Ishikawa (cell line): ENCODE measurements around the gene PRKN.

Experiments
- CEBPB ChIP-seq: IDR thresholded peaks from 2 replicates; pipeline ENCODE4 v1.6.1; 2012
- CREB1 ChIP-seq: IDR thresholded peaks from 2 replicates; pipeline ENCODE4 v1.6.1; 2012; ENCODE audit warnings: low read depth
- EGR1 ChIP-seq: IDR thresholded peaks from 2 replicates; pipeline ENCODE4 v1.6.1; 2012
- EP300 ChIP-seq: IDR thresholded peaks from 2 replicates; pipeline ENCODE4 v1.6.1; 2012; ENCODE audit warnings: borderline replicate concordance
- FOXM1 ChIP-seq: IDR thresholded peaks from 2 replicates; pipeline ENCODE4 v1.6.1; 2012; ENCODE audit warnings: low read depth, borderline replicate concordance
- NFIC ChIP-seq: IDR thresholded peaks from 2 replicates; pipeline ENCODE4 v1.6.1; 2012
- RAD21 ChIP-seq: IDR thresholded peaks from 2 replicates; pipeline ENCODE4 v1.6.1; 2012; ENCODE audit warnings: low read depth
- TAF1 ChIP-seq: IDR thresholded peaks from 2 replicates; pipeline ENCODE4 v1.6.1; 2012; ENCODE audit warnings: low read depth, mild to moderate bottlenecking
- TCF12 ChIP-seq: IDR thresholded peaks from 2 replicates; pipeline ENCODE4 v1.6.1; 2012; ENCODE audit warnings: low read depth
- TEAD4 ChIP-seq: IDR thresholded peaks from 2 replicates; pipeline ENCODE4 v1.6.1; 2012
- YY1 ChIP-seq: IDR thresholded peaks from 2 replicates; pipeline ENCODE4 v1.6.1; 2012; ENCODE audit warnings: low read depth
- ZBTB7A ChIP-seq: IDR thresholded peaks from 2 replicates; pipeline ENCODE4 v1.6.1; 2012; ENCODE audit warnings: low read depth
- TF ChIP-seq, protein P1 (sequence below): IDR thresholded peaks from 2 replicates; pipeline ENCODE4 v1.6.1; 2012; ENCODE audit warnings: low read depth, mild to moderate bottlenecking
- TF ChIP-seq, protein P2 (sequence below): IDR thresholded peaks from 2 replicates; pipeline ENCODE4 v1.6.1; 2012
- TF ChIP-seq, protein P3 (sequence below): IDR thresholded peaks from 2 replicates; pipeline ENCODE4 v1.6.1; 2012

Gene PRKN

DNA sequence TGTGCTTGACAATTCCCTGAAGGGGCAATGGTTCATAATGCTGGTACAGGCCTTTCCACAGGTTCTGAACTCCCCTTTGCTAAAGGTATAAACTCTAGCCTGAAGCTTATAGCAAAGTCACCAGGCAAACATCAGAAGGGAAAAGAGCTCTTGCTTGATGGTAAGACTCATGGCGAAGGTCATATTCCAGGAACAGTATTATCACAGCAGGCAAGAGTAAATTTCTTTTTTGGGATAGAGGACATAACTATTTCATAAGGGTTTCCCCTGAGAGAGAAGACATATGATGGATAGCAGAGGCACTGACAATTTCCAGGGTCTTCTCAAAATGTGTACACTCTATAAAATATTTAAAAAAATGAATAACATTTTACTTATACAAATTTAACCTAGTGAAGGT lies 86.8 kb downstream of the PRKN start:
- no peak for TF ChIP-seq NFIC
- TF ChIP-seq FOXM1, result no peak
- TF ChIP-seq TAF1, result no peak
- no peak for TF ChIP-seq CREB1
- TF ChIP-seq, protein P1, sequence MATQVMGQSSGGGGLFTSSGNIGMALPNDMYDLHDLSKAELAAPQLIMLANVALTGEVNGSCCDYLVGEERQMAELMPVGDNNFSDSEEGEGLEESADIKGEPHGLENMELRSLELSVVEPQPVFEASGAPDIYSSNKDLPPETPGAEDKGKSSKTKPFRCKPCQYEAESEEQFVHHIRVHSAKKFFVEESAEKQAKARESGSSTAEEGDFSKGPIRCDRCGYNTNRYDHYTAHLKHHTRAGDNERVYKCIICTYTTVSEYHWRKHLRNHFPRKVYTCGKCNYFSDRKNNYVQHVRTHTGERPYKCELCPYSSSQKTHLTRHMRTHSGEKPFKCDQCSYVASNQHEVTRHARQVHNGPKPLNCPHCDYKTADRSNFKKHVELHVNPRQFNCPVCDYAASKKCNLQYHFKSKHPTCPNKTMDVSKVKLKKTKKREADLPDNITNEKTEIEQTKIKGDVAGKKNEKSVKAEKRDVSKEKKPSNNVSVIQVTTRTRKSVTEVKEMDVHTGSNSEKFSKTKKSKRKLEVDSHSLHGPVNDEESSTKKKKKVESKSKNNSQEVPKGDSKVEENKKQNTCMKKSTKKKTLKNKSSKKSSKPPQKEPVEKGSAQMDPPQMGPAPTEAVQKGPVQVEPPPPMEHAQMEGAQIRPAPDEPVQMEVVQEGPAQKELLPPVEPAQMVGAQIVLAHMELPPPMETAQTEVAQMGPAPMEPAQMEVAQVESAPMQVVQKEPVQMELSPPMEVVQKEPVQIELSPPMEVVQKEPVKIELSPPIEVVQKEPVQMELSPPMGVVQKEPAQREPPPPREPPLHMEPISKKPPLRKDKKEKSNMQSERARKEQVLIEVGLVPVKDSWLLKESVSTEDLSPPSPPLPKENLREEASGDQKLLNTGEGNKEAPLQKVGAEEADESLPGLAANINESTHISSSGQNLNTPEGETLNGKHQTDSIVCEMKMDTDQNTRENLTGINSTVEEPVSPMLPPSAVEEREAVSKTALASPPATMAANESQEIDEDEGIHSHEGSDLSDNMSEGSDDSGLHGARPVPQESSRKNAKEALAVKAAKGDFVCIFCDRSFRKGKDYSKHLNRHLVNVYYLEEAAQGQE, result no peak
- no peak for TF ChIP-seq TEAD4
- TF ChIP-seq TCF12, result no peak
- no peak for TF ChIP-seq ZBTB7A
- no peak for TF ChIP-seq YY1
- TF ChIP-seq RAD21, result no peak
- TF ChIP-seq EP300, result no peak
- TF ChIP-seq, protein P2, sequence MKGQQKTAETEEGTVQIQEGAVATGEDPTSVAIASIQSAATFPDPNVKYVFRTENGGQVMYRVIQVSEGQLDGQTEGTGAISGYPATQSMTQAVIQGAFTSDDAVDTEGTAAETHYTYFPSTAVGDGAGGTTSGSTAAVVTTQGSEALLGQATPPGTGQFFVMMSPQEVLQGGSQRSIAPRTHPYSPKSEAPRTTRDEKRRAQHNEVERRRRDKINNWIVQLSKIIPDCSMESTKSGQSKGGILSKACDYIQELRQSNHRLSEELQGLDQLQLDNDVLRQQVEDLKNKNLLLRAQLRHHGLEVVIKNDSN, result no peak
- TF ChIP-seq CEBPB, result no peak
- TF ChIP-seq, protein P3, sequence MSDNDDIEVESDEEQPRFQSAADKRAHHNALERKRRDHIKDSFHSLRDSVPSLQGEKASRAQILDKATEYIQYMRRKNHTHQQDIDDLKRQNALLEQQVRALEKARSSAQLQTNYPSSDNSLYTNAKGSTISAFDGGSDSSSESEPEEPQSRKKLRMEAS, result no peak

DNA sequence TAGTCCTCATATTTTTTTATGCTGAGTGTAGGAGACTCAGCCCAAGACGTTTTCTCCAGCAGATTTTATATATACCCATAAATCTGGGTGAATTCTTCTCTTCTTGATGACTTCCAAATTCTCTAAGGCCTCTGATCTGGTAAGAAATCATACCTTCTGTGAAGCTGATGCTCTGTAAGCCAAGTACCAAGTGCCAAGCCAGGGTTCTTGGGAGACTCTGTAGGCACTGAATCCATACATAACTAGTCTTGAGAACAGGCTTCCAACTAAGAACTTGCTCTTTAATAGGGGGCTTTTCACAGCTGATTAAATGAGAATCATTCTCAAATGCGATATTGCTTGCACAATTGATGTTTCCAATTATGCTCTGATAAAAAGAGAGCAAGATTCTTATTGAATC lies 87.6 kb downstream of the PRKN start:
- no peak for TF ChIP-seq TEAD4
- TF ChIP-seq FOXM1, result no peak
- TF ChIP-seq, protein P3, result no peak
- no peak for TF ChIP-seq ZBTB7A
- no peak for TF ChIP-seq TAF1
- no peak for TF ChIP-seq NFIC
- TF ChIP-seq YY1, result no peak
- no peak for TF ChIP-seq EGR1
- TF ChIP-seq, protein P1, result no peak
- TF ChIP-seq, protein P2, result no peak
- TF ChIP-seq TCF12, result no peak
- TF ChIP-seq RAD21, result no peak
- no peak for TF ChIP-seq CREB1
- TF ChIP-seq CEBPB, result no peak
- no peak for TF ChIP-seq EP300

DNA sequence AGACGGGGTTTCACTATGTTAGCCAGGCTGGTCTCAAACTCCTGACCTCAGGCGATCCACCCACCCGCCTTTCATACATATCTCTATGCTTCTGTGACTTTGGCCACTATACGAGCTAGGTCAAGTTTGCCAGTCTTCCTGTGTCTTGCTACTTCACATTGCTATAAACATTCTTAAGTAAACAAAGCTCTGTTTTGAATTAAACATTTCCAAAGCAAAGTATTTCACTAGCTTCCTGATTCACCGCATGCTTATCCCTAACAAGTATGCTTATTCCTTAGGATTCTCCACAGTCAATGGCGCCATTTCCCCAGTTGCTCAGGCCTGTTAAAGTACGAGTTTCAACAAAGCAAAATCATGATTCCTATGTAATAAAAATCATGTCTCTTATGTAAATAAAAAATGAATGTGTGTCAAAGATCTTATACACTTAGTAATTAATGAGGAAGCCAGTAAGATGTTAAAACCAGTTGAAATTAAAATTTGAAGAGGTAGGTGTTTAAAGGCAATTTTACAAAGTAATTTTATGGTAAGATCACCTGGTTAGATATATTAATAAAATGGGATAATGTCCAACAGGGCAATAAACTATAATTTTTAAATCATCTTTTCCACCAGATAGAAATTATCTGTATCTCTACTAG lies 88.5 kb downstream of the PRKN start:
- TF ChIP-seq EGR1 (no peak), TAF1 (no peak), ZBTB7A (no peak), YY1 (no peak), NFIC (no peak), TEAD4 (no peak), CREB1 (no peak), FOXM1 (no peak), CEBPB (no peak)
- TF ChIP-seq, protein P2, result no peak

DNA sequence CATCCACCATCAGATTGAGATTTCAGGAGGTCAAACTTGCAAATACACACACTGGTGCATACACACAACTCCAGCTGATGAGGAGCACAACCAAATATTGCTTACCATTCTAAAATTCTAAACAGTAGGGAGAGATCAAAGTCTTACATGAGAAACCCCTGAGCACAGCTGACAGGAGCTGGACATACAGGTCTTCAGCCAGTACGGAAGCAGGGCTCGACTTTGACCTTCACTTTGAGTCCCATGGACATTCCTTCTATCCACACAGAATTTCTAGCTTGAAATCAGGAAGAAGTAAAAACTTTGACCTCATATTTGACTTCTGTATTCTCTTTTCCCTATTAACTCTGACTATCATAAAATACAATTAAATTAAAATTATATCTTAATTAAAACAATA lies 90.2 kb downstream of the PRKN start:
- TF ChIP-seq, protein P2, result no peak
- TF ChIP-seq TCF12 (no peak), FOXM1 (no peak), EP300 (no peak), CEBPB (no peak), CREB1 (no peak), TEAD4 (no peak), ZBTB7A (no peak), RAD21 (no peak)
- TF ChIP-seq, protein P3, result no peak

DNA sequence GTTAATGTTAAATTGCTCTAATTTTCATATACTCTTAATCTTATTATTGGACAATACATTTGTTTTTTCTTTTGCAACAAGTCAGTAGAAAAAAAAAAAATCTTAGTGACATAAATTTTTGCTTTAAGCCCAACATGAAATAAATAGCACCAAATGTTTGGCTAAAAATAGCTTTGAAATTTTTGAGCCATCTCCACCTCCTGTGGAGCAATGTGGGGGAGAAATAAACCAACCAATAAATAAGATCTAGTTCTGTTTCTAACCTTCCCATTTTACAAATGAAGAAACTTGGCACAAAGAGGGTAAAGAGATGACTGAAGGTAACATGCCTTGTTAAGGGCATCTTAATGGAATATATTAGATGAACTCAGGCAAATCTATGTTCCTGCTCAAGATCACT lies 91.4 kb downstream of the PRKN start:
- TF ChIP-seq CREB1, result no peak
- no peak for TF ChIP-seq CEBPB
- TF ChIP-seq, protein P2, result no peak
- TF ChIP-seq EGR1, result no peak
- TF ChIP-seq NFIC, result no peak
- TF ChIP-seq EP300, result no peak
- no peak for TF ChIP-seq ZBTB7A
- TF ChIP-seq, protein P3, result no peak
- TF ChIP-seq FOXM1, result no peak
- TF ChIP-seq, protein P1, result no peak
